SK-N-SH (cell line): ENCODE data around the gene NPIPB9. TPM values are rescaled to one million over a fixed set of nuclear protein-coding genes. Genes with fewer than 3 reads are reported as not detected.
"Not testable (repeated sequence)": the region's sequence is repeated elsewhere in the genome, so short reads cannot be mapped to it uniquely, and the experiment has no call there.

Experiments
- CTCF ChIA-PET: fragments of 300-600, 350-600 bp; formaldehyde crosslinking; extraction: SDS; loops from one replicate; lab custom pipeline; 2021; lab: Yijun Ruan, JAX
- POLR2A ChIA-PET: fragments of 350-600 bp; sonication (Branson Sonifier 250); formaldehyde crosslinking; extraction: SDS; loops from one replicate; lab custom pipeline; 2020; ENCODE audit warnings: antibody characterized with exemption, inconsistent platforms; lab: Yijun Ruan, JAX
- DNase-seq: peaks from one replicate; pipeline ENCODE4 v3.0.0; 2012
- H2AFZ ChIP-seq: fragments of 200-600 bp; sonication (generic); 2 replicates; pipeline ENCODE4 v1.8.1; 2016; ENCODE audit warnings: antibody characterized with exemption, mild to moderate bottlenecking, low read depth
- H3F3A ChIP-seq: fragments of 200-600 bp; sonication (generic); replicated peaks from 2 replicates; pipeline ENCODE3; 2016; ENCODE audit warnings: antibody characterized with exemption, mild to moderate bottlenecking; ENCODE audit not compliant: insufficient read depth
- H3K27ac ChIP-seq, 2 experiments: fragments of 200-500 bp in 1 of 2; fragments of 200-600 bp in 1 of 2; sonication (Bioruptor generic) in 1 of 2; sonication (generic), shearing (Covaris generic) in 1 of 2; 2 replicates each; pipeline versions ENCODE4 v1.5.1 to v1.6.1; 2014 to 2016; ENCODE audit warnings: low read depth in 2 of 2, inconsistent platforms in 1 of 2, low read length in 1 of 2, mild to moderate bottlenecking in 1 of 2, mixed read lengths in 1 of 2
- H3K27me3 ChIP-seq: fragments of 200-600 bp; sonication (generic), shearing (Covaris generic); 2 replicates; pipeline ENCODE4 v1.6.1; 2016; ENCODE audit warnings: mixed run types; ENCODE audit not compliant: insufficient read depth
- H3K36me3 ChIP-seq, 2 experiments: fragments of 200-500 bp in 1 of 2; fragments of 200-600 bp in 1 of 2; sonication (Bioruptor generic) in 1 of 2; sonication (generic) in 1 of 2; replicated peaks in 1 of 2; 2 replicates each; pipeline versions ENCODE3 to v1.5.1; 2014 to 2016; ENCODE audit warnings: low read length in 1 of 2, mild to moderate bottlenecking in 1 of 2; ENCODE audit not compliant: insufficient read depth in 2 of 2, control insufficient read depth in 1 of 2
- H3K4me1 ChIP-seq, 2 experiments: fragments of 200-500 bp in 1 of 2; fragments of 200-600 bp in 1 of 2; sonication (Bioruptor generic) in 1 of 2; sonication (generic), shearing (Covaris generic) in 1 of 2; 2 replicates each; pipeline versions ENCODE4 v1.5.1 to v1.6.1; 2014 to 2016; ENCODE audit warnings: low read depth in 1 of 2, low read length in 1 of 2, mixed run types in 1 of 2; ENCODE audit not compliant: insufficient read depth in 2 of 2, control insufficient read depth in 1 of 2
- H3K4me2 ChIP-seq: fragments of 200-600 bp; sonication (generic), shearing (Covaris generic); 2 replicates; pipeline ENCODE4 v1.6.1; 2017; ENCODE audit warnings: mixed run types
- H3K4me3 ChIP-seq, 2 experiments: fragments of 200-500 bp in 1 of 2; fragments of 200-600 bp in 1 of 2; sonication (Bioruptor generic) in 1 of 2; sonication (generic), shearing (Covaris generic) in 1 of 2; 2 replicates each; pipeline versions ENCODE4 v1.5.1 to v1.8.1; 2014 to 2016; ENCODE audit warnings: low read depth in 2 of 2, inconsistent platforms in 1 of 2, low read length in 1 of 2, mild to moderate bottlenecking in 1 of 2, mixed read lengths in 1 of 2, moderate library complexity in 1 of 2
- H3K79me2 ChIP-seq: fragments of 200-600 bp; sonication (generic); 2 replicates; pipeline ENCODE4 v1.8.1; 2017; ENCODE audit warnings: mild to moderate bottlenecking; ENCODE audit not compliant: insufficient read depth
- H3K9ac ChIP-seq: fragments of 200-600 bp; sonication (generic); 2 replicates; pipeline ENCODE4 v1.6.1; 2017; ENCODE audit warnings: mixed run types
- H3K9me2 ChIP-seq: fragments of 200-600 bp; sonication (generic); 2 replicates; pipeline ENCODE4 v1.6.1; 2017; ENCODE audit warnings: mixed run types
- H3K9me3 ChIP-seq: fragments of 200-600 bp; sonication (generic); 2 replicates; pipeline ENCODE4 v1.6.1; 2017; ENCODE audit warnings: mixed run types, mild to moderate bottlenecking, moderate library complexity
- H4K20me1 ChIP-seq: fragments of 200-600 bp; sonication (generic); 2 replicates; pipeline ENCODE4 v1.6.1; 2017; ENCODE audit warnings: mild to moderate bottlenecking, mixed run types; ENCODE audit not compliant: insufficient read depth
- WGBS: methylation state at CpG from one replicate; pipeline ENCODE4 v1.1.6; 2017; ENCODE audit warnings: low lambda C conversion rate; 5-methylcytosine and 5-hydroxymethylcytosine counted together
- polyA plus RNA-seq, 3 experiments: library from polyadenylated mRNA; depleted of rRNA; stranded (reverse); fragments of >200 nt; gene quantifications; 2 replicates each; pipeline ENCODE4 v1.2.3, GENCODE V29; 2012

NPIPB9 gene
- polyA plus RNA-seq (2012; rRNA removed): 0.74 and 0.84 TPM in 2 replicates
- polyA plus RNA-seq (2012; cell fraction: cytosol; rRNA removed): 0.41 and 0.44 TPM in 2 replicates
- polyA plus RNA-seq (2012; cell fraction: nucleus; rRNA removed): 2.6 and 4.9 TPM in 2 replicates

DNA sequence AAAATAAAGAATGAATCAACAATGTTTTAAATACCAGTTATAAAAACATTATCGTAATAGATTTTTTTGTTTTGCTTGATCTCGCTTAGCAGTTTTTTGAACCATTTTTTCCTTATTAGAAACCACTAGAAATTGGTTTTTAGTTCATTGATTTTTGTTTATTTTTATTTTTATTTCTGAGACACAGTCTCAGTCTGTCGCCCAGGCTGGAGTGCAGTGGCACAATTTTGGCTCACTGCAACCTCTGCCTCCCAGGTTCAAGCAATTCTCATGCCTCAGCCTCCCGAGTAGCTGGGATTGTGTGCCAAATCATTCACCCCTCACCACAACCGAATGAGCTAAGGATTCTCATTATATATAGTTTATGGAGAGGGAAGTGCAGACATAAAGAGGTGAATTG, at the start of gene NPIPB9:
Gene NPIPB9 (plus strand): TSS at position 301 of the 400 bp plus-strand sequence.
- H3K27me3 ChIP-seq, H3K4me2 ChIP-seq, H3K9ac ChIP-seq, POLR2A ChIA-PET, CTCF ChIA-PET, H3K4me1 ChIP-seq, H3K79me2 ChIP-seq, H3K27ac ChIP-seq, H3K4me3 ChIP-seq, H2AFZ ChIP-seq, H4K20me1 ChIP-seq, H3K9me3 ChIP-seq, H3K36me3 ChIP-seq, H3F3A ChIP-seq, DNase-seq, H3K9me2 ChIP-seq: not testable (repeated sequence)
- WGBS: no CpG with 5 or more reads among the region's 5 CpGs

GRCh38 chr16:28704246-28704645, 47.3 kb upstream of the NPIPB9 start:
- H3K27ac ChIP-seq, H3K4me2 ChIP-seq, H3K9me3 ChIP-seq, H2AFZ ChIP-seq, DNase-seq, H3K79me2 ChIP-seq, H3K9me2 ChIP-seq, H3K4me3 ChIP-seq, H3F3A ChIP-seq, H4K20me1 ChIP-seq, POLR2A ChIA-PET, H3K9ac ChIP-seq, H3K36me3 ChIP-seq, CTCF ChIA-PET, H3K27me3 ChIP-seq, H3K4me1 ChIP-seq: not testable (repeated sequence)
- WGBS: no CpG with 5 or more reads among the region's 7 CpGs

DNA sequence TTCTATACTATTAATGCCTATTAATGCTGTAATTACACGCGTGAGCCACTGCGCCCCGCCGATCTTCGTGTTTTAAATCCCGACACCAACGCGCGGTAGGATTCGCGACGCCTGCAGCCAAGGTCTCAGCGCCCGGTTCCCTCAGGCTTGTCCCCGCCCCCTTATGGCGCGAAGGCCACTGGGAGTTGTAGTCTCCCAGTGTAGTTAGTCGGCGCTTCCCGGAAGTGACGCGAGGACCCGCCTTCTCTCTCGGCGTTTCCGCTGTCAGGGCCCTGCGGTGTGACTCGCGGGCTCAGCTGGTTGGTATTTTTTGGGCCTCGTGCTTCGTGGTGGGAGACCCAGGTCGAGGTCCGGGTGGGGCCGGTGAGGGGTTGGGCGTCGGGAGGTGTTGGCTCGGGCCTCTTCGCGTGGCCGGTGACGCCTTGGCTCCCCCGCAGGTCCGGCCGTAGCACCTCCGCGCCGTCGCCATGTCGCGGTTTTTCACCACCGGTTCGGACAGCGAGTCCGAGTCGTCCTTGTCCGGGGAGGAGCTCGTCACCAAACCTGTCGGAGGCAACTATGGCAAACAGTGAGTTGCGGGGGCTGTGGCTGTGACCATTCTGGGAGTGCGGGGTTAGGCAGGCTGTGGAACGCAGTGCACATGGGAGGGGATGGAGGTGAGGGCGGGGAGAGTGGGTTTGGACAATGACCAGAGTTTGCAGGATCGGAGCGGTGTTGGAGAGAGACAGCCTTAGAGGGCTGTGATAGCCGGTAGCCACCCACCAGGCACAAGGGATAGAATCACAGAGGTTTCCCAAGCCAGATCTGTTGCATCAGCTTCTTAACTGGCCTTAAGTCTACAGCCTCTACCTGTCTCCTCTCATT, 40.1 kb upstream of the NPIPB9 start, which contains the start of gene EIF3C:
Gene EIF3C (plus strand): TSS at position 245 of the 864 bp plus-strand sequence. CDS start 223 bp downstream, at position 468.
- H3K27ac ChIP-seq, H3K4me2 ChIP-seq, DNase-seq, H3K9ac ChIP-seq, H2AFZ ChIP-seq, H3K79me2 ChIP-seq, H3K36me3 ChIP-seq, H4K20me1 ChIP-seq, H3K9me2 ChIP-seq, CTCF ChIA-PET, H3K27me3 ChIP-seq, H3F3A ChIP-seq, H3K9me3 ChIP-seq, POLR2A ChIA-PET, H3K4me1 ChIP-seq: not testable (repeated sequence)
- H3K4me3 ChIP-seq: peak within 1 kb of the TSS in 1 of 2 experiments; percentile 21; a peak in 1 of 4 replicates
- WGBS: no CpG with 5 or more reads among the region's 66 CpGs

DNA sequence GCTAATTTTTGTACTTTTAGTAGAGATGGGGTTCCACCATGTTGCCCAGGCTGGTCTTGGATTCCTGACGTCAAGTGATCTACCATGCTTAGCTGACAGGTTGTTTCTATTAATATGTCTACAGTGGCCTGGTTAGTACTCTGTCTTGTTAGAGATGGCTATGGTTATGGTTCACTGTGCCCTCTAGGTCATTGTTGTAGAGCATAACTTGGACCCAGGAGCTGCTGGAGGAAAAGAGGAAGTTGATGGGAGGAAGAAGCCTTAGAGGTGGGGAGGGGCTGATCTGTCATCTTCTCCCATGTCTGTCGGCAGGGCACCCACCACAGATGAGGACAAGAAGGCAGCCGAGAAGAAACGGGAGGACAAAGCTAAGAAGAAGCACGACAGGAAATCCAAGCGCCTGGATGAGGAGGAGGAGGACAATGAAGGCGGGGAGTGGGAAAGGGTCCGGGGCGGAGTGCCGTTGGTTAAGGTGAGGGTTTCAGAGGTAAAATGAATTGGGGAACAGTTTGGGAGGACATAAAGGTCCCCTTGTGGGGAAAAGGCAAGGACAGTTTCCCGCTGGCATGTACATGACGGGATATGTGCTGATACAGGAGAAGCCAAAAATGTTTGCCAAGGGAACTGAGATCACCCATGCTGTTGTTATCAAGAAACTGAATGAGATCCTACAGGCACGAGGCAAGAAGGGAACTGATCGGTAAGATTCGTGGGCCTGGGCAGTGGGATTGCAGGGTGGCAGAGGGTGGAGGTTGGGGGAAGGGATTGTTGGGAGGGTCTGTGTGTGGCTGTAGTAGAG, 28.5 kb upstream of the NPIPB9 start:
- H3F3A ChIP-seq, H3K27ac ChIP-seq, H3K9me3 ChIP-seq, DNase-seq, POLR2A ChIA-PET, H3K9me2 ChIP-seq, H3K27me3 ChIP-seq, CTCF ChIA-PET, H3K4me1 ChIP-seq, H4K20me1 ChIP-seq, H3K36me3 ChIP-seq, H3K4me3 ChIP-seq, H3K9ac ChIP-seq, H3K79me2 ChIP-seq, H2AFZ ChIP-seq, H3K4me2 ChIP-seq: not testable (repeated sequence)
- 96% methylated on average over 10 of the region's 15 CpGs for WGBS

DNA sequence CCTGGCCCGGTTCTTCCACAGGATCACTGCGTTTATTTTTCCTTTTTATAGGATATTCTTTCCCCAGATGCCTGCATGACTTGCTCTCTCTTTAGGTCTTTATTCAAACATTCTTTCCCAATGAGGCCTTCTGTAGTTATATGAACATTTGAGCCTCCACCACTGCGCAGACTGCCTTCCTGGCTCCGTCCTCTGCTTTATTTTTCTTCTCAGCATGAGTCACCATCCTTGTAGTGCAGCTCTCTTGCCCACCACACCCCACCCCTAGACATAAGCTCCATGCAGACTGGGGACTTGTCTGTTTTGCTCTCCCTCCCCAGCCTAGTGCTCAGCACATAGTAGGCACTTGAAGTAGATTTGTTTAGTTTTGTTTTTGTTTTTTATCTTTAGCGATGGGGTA, 20.3 kb upstream of the NPIPB9 start:
- H3K79me2 ChIP-seq, H3K9ac ChIP-seq, H3K4me1 ChIP-seq, H3F3A ChIP-seq, H4K20me1 ChIP-seq, H3K9me3 ChIP-seq, CTCF ChIA-PET, DNase-seq, H2AFZ ChIP-seq, H3K36me3 ChIP-seq, H3K4me3 ChIP-seq, H3K27me3 ChIP-seq, H3K4me2 ChIP-seq, H3K27ac ChIP-seq, H3K9me2 ChIP-seq, POLR2A ChIA-PET: not testable (repeated sequence)
- WGBS: no CpG with 5 or more reads among the region's 5 CpGs

DNA sequence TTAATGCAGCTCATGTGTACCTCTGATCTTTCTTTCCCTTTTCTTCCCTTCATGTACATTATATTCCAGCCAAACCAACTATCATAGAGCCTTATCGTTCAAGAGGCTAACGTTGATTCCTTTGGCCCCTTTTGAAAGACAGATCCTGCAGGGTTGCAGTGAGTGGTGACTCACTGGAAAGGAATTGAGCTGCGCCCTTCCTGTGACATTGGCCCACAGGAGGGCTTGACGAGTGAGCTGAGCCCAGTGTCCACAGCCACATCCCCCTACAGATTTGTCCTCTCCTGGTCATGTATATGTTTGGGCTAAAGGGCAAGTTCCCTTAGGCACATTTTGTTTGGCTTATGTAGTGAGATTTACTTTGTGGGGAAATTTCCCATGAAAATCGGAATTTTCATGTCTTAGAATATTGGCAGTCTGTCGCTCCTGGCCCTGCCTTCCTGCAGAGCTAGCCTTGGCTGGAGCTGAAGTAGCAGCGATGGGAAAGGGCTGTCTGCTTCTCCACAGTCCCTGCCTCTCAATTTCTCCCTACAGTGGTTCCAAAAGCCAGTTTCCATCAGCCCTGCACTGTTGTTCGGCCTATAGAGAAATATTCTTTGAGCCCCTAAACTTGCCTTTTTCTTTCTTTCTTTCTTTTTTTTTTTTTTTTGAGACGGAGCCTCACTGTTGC, 19.0 kb upstream of the NPIPB9 start:
- H3K27ac ChIP-seq, POLR2A ChIA-PET: not testable (repeated sequence)

More for the DNA sequence above, 19.0 kb upstream of the NPIPB9 start:
- H3K4me1 ChIP-seq, H3K4me3 ChIP-seq, H3K4me2 ChIP-seq, DNase-seq, H4K20me1 ChIP-seq, H3K9ac ChIP-seq, H3K27me3 ChIP-seq, H2AFZ ChIP-seq, H3K9me2 ChIP-seq, H3K79me2 ChIP-seq, CTCF ChIA-PET, H3K9me3 ChIP-seq, H3F3A ChIP-seq, H3K36me3 ChIP-seq: not testable (repeated sequence)
- WGBS: 40% methylated on average over 1 of the region's 9 CpGs
